DMS 273 (cell line): ENCODE data around the gene FBF1.
"Not testable (repeated sequence)": the region's sequence is repeated elsewhere in the genome, so short reads cannot be mapped to it uniquely, and the experiment has no call there.

Source experiments
- DNase-seq: peaks from one replicate; lab custom pipeline; 2025; ENCODE audit not compliant: unreplicated experiment; lab: John Stamatoyannopoulos, UW

The FBF1 gene

DNA sequence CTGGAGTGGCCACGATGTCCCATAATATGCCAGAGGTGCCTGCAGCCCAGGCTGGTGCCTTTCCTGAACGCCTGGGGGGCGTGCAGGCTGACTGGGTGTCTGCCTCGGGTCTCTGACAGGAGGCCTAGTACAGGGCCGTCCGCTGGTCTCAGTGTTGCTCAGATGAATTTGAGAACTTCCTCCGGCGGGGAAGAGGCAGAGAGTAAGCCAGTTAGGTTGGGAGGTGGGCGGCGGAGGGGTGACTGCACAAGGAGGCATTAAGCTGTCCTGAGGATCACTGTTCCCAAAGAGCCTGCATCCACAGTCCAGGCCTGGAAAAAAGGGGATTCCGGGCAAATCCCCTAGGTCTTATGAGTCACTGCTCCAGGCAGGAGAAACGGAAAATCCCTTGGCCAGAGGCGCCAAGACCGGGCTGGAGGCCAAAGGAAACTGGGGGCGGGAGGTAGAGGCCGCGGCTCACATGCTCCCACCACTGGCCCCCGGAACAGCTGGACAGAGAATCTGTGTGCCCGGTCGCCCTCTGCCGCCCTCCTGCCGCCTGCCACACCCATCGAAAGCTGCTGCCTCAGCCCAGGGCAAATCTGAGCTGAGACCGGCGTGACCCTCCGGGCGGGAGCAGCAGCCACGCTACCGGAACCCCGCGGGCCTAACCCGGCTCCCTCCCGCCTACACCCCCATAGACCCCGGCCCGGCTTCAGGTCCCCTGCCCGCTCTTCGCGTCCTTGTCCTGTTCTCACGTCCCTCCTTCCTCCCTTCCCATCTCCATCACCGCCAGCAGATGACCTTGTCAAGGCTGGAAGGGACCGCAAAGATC is 63.7 kb downstream of the FBF1 start:
- peak; percentile 76 for DNase-seq

DNA sequence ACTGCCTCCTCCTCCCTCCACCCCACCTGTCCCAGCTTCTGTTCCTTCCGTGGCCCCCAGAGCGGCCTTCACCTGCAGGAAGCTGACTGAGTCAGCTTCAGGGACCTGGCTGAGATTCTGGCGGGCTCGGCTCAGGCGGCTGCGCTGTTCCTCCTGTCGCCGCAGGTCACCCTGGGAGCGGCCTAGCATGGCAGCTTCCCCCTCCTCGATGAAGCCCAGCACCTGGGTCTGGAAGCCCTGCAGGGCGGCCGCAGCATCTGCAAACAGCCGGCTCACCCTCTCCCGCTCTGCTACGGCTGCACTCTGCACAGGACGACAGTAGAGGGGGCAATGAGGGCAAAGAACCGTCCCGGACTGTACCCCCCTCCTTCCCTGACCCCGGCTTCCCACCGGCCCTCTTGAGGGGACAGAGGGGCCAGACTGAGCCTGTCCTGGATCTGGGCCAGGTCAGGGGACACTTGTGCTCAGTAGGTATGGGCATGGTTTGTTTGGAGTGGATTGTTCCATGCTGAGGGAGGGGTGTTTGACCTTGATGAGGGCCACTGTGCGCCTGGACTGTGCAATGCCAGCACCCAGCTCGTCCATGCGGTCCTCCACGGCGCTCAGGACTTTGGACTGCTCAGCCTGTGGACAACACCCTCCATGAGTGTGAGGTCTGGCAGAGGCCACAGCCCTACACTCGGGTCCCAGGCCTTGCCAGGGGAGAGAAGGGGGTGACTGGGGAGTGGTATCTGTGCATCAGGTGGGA is 64.5 kb downstream of the FBF1 start:
- peak; percentile 83 for DNase-seq

- no peak for DNase-seq
Observed at GRCh38 chr17:75875940-75876189, 65.0 kb downstream of the FBF1 start.

- peak; percentile 65 for DNase-seq
Observed at GRCh38 chr17:75875182-75875939, 65.5 kb downstream of the FBF1 start.

DNA sequence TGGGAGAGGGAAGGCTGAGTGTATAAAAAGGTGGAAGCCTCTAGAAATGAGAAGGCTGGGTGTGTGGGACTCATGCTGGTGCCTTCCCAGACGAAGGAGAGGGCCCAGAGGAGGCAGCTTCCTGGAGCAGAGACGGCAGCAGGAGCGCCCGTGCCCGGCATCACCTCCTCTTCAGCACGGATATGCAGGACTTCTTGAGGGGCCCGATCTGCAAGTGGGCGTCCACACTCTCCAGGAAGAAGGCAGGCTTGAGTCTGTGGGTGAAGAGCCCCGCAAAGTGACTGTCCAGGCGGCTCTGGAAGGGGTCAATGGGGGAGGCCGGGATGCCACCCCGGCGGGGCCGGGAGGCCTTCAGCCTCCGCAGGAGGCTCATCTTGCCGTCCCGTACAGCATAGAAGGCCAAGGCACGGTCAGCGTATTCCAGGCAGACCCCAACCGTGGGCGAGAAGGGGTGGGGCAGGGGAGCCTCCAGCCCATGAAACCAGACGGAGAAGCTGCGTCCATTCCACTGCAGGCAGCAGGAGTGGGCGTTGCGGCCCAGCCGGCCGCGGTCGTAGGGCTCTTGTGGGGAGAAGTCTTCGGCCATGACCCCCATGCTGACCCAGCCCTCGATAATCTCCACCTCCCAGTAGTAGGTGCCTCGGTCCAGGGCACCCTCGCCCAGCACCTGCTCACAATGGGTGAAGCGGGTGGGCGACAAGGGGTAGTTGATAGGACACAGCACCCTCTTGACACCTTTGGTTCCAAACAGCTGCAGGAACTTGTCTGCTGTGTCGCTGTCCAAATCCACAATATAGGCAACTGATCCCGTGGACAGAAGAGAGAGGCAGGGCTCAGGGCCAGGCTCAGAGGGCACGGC is 66.3 kb downstream of the FBF1 start:
- no peak for DNase-seq

- no peak for DNase-seq
Observed at GRCh38 chr17:75873587-75874322, 67.1 kb downstream of the FBF1 start.

GRCh38 chr17:75872434-75873351 is 68.1 kb downstream of the FBF1 start:
- peak; percentile 54 for DNase-seq

GRCh38 chr17:75870228-75870627 is 70.6 kb downstream of the FBF1 start:
- DNase-seq: not testable (repeated sequence)

- no peak for DNase-seq
Observed at GRCh38 chr17:75869282-75870141, 71.3 kb downstream of the FBF1 start.

DNA sequence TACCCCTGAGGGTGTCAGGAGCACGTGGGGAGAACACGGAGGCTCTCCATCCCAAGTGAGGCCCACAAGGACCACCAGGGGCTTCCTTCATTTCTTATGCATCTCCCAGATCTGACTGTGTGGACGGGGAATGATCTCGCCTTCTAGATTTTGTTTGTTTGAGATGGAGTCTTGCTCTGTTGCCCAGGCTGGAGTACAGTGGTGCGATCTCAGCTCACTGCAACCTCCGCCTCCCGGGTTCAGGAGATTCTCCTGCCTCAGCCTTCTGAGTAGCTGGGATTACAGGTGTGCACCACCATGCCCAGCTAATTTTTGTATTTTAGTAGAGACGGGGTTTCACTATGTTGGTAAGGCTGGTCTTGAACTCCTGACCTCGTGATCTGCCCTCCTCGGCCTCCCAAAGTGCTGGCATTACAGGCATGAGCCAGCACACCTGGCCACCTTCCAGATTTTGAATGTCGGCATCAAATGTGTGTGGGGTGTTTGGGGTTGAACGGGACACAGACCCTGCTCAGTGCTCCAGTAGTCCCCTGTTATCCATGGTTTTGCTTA is 72.0 kb downstream of the FBF1 start:
- not testable (repeated sequence) for DNase-seq

DNA sequence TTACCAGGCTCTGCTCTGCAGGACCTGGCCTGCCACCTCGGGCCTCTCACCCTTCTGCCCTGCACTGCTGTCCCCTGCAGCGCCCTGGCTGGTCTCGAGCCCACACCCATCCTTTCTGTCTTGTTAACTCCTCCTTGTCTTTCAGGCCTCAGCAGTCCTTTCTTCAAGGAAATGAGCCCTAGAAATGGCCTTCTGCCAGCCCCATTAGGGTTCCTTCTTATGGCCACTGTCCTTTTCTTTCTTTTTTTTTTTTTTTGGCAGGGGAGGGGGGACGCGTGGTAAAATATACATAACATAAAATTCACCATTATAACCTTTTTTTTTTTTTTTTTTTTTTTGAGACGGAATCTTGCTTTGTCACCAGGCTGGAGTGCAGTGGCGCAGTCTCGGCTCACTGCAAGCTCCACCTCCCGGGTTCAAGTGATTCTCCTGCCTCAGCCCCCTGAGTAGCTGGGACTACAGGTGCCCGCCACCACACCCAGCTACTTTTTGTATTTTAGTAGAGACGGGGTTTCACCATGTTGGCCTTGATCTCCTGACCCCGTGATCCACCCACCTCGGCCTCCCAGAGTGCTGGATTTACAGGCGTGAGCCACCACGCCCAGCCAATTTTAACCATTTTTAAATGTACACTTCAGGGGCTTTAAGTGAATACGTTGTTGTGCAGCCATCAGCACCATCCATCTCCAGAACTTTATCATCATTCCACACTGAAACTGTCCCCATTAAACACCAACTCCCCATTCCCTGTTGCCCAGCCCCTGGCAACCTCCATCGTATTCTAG is 75.2 kb downstream of the FBF1 start:
- not testable (repeated sequence) for DNase-seq

- DNase-seq: not testable (repeated sequence)
Observed at GRCh38 chr17:75864887-75865286, 76.0 kb downstream of the FBF1 start.

DNA sequence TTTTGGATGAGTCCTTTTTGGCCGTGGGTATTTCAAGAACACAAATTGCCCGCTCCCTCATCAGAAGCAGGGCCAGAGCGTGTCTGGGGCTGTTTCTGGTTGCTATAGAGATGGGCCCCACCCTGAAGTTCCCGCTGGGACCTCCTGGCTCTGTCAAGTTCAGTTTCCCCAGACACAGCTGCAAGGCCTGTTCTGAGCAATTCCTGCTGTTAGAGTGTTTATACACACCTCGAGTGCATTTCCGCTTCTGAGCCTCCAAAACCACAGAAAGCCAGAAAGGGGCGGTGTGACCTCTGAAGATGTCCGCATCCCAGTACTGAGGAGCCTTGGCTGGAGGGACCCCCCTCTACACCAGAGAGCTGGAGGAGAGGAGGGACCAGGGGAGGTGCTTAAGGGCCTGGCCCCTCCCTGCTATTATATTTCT is 76.4 kb downstream of the FBF1 start:
- DNase-seq: peak; percentile 75

DNA sequence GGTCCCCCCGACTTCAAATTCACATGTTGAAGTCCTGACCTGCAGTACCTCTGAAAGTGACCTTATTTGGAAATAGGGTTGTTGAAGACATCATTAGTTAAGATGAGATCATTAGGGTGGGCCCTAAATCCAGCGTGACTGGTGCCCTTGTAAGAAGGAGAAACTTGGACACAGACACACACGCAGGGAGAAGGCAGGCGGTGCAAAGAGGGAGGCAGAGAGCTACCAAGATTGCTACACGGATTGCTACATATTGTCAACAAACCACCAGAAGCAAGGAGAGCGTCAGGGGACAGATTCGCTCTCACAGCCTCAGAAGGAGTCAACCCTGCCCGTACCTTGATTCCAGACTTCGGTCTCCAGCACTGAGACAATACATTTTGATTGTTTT is 78.9 kb downstream of the FBF1 start:
- DNase-seq: peak; percentile 38
